Fibroblast of the aortic adventitia (primary cell): ENCODE measurements around the gene PPP1R2. TPM values are rescaled to one million over a fixed set of nuclear protein-coding genes. Genes with fewer than 3 reads are reported as not detected.
"Not testable (repeated sequence)": the region's sequence is repeated elsewhere in the genome, so short reads cannot be mapped to it uniquely, and the experiment has no call there.

Experiments
- DNase-seq: peaks from one replicate; pipeline ENCODE4 v3.0.0-alpha.2; 2010; ENCODE audit warnings: low read depth
- H3K4me3 ChIP-seq: 2 replicates; pipeline ENCODE4 v1.5.1; 2011; ENCODE audit warnings: low read depth, mild to moderate bottlenecking, control low read depth, low read length, moderate library complexity
- total RNA-seq: library from RNA; depleted of rRNA; stranded (reverse); fragments of >200 nt; gene quantifications from 2 replicates; pipeline ENCODE4 v1.2.3, GENCODE V29; 2012; ENCODE audit warnings: low replicate concordance
- TF ChIP-seq, protein P1 (sequence below): IDR thresholded peaks from 2 replicates; pipeline ENCODE4 v1.5.1; 2011; ENCODE audit warnings: mild to moderate bottlenecking, low read length, control low read depth, inconsistent platforms; ENCODE audit not compliant: insufficient read depth

PPP1R2 gene
- 60.1 and 126 TPM in 2 replicates for total RNA-seq

GRCh38 chr3:195542698-195543499 lies at the start of gene PPP1R2:
Gene PPP1R2 (minus strand): TSS chr3:195543325. CDS start chr3:195543025, 300 bp downstream.
- TF ChIP-seq, protein P1, sequence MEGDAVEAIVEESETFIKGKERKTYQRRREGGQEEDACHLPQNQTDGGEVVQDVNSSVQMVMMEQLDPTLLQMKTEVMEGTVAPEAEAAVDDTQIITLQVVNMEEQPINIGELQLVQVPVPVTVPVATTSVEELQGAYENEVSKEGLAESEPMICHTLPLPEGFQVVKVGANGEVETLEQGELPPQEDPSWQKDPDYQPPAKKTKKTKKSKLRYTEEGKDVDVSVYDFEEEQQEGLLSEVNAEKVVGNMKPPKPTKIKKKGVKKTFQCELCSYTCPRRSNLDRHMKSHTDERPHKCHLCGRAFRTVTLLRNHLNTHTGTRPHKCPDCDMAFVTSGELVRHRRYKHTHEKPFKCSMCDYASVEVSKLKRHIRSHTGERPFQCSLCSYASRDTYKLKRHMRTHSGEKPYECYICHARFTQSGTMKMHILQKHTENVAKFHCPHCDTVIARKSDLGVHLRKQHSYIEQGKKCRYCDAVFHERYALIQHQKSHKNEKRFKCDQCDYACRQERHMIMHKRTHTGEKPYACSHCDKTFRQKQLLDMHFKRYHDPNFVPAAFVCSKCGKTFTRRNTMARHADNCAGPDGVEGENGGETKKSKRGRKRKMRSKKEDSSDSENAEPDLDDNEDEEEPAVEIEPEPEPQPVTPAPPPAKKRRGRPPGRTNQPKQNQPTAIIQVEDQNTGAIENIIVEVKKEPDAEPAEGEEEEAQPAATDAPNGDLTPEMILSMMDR, result no peak
- DNase-seq, result peak; percentile 88
- peak within 1 kb of the TSS; percentile 73 for H3K4me3 ChIP-seq

DNA sequence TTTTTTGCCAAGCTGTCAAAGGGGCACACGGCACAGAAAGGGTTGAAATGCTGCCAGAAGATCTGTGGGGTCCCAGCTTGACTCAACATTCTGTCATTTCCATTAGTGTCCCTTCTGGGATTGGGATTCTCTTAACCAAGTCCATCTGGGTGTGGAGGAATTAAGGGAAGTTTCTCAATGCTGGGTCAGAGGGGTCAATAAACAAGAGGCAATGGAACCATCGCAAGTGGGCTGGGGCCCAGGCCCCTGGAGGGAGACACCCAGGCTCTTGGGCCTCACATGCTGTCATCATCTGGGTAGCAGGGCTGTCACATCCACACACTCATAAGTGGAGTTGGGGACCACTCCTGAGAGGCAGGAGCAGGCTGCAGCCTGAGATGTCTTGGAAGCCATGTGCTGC lies 48.7 kb upstream of the PPP1R2 start:
- DNase-seq, result no peak
- H3K4me3 ChIP-seq, result no peak overlapping the region
- TF ChIP-seq, protein P1, result no peak

DNA sequence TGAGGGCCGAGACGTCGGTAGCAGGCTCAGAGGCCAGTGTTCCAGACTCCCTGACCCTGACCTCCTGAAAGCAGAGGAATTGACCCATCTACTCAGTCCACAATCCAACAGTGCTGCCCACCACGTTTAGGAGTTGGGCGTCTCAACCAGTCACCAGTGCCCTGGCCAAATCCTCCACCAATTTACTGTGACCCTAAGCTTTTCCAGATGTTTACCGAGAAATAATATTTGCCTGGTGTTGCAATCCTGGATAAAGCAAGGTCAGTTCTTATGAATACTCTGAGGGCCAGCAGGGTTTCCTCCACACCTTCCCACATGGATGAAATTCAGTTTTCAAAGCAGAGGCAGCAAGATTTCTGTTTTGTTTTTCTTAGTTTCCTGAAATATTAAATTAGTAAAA lies 48.1 kb upstream of the PPP1R2 start:
- TF ChIP-seq, protein P1, result no peak
- H3K4me3 ChIP-seq, result no peak overlapping the region
- no peak for DNase-seq

DNA sequence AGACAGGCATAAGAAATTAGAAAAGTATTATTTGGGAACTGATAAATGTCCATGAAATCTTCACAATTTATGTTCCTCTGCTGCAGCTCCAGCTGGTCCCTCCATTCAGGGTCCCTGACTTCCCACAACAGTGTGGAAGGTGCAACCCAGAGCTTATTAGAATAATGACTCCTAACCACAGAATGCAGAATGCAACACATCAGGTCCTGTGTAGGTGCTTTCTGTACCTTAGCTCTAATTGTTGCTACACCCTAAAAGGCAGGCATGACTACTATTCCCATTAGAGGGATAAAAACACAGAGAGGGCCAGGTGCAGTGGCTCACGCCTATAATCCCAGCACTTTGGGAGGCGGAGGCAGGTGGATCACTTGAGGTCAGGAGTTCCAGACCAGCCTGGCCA lies 47.3 kb upstream of the PPP1R2 start:
- not testable (repeated sequence) for DNase-seq, H3K4me3 ChIP-seq

- not testable (repeated sequence) for DNase-seq, H3K4me3 ChIP-seq
Measured at GRCh38 chr3:195589796-195590195, 46.7 kb upstream of the PPP1R2 start.

- DNase-seq, result no peak
- TF ChIP-seq, protein P1, result no peak
- H3K4me3 ChIP-seq, result no peak overlapping the region
Measured at GRCh38 chr3:195587824-195588223, 44.7 kb upstream of the PPP1R2 start.

GRCh38 chr3:195587406-195587805 lies 44.3 kb upstream of the PPP1R2 start:
- TF ChIP-seq, protein P1, result no peak
- H3K4me3 ChIP-seq, result no peak overlapping the region
- no peak for DNase-seq

DNA sequence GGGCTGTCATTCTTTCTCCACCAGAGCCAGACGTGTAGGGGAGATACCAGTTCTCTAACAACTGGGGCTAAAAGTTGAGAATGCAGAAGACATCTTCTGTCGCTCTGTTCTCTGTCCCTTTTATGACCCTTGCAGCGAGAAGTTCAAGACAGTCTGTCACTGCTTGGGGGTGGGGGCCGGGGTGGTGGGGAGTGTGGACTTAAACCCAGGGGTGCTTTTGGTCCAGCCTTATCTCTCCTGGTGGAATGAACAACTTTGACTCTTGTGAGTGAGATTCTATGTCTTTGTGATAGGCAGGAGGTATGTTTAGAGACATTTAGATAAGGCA lies 41.4 kb upstream of the PPP1R2 start:
- H3K4me3 ChIP-seq, result no peak overlapping the region
- TF ChIP-seq, protein P1, result no peak
- DNase-seq, result no peak
